Choroid plexus epithelial cell (primary cell): ENCODE results near the gene USP12.
A peak's percentile ranks its signal among the peaks of the same experiment; 100 is the strongest.

Experiments
- DNase-seq: peaks from one replicate; pipeline ENCODE4 v3.0.0-alpha.2; 2010; ENCODE audit warnings: low read depth
- H3K4me3 ChIP-seq: 2 replicates; pipeline ENCODE4 v1.5.1; 2011; ENCODE audit warnings: low read depth, mild to moderate bottlenecking, control low read depth, low read length, moderate library complexity
- CTCF ChIP-seq: conservative IDR thresholded peaks from 2 replicates; pipeline ENCODE4 v1.5.1; 2011; ENCODE audit warnings: low read depth, mild to moderate bottlenecking, control low read depth, inconsistent platforms, low read length, moderate library complexity

USP12 gene

GRCh38 chr13:27203854-27204253 is 32.2 kb upstream of the USP12 start:
- peak; percentile 58 for DNase-seq
- no peak overlapping the region for H3K4me3 ChIP-seq
- peak; percentile 45 for TF ChIP-seq CTCF

GRCh38 chr13:27203186-27203585 is 31.6 kb upstream of the USP12 start:
- no peak for DNase-seq
- no peak for TF ChIP-seq CTCF
- H3K4me3 ChIP-seq: no peak overlapping the region

- no peak for TF ChIP-seq CTCF
- no peak overlapping the region for H3K4me3 ChIP-seq
- no peak for DNase-seq
These were observed 30.1 kb upstream of the USP12 start for GRCh38 chr13:27201661-27202060.

GRCh38 chr13:27200413-27201070 is 28.9 kb upstream of the USP12 start:
- DNase-seq: no peak
- no peak overlapping the region for H3K4me3 ChIP-seq
- no peak for TF ChIP-seq CTCF

GRCh38 chr13:27199696-27200095 is 28.1 kb upstream of the USP12 start:
- H3K4me3 ChIP-seq: no peak overlapping the region
- DNase-seq: no peak
- TF ChIP-seq CTCF: no peak

- no peak for DNase-seq
- H3K4me3 ChIP-seq: no peak overlapping the region
- TF ChIP-seq CTCF: no peak
These were observed 27.6 kb upstream of the USP12 start for GRCh38 chr13:27199211-27199610.
